ENCODE measurements around the gene NAA35.

The NAA35 gene

DNA sequence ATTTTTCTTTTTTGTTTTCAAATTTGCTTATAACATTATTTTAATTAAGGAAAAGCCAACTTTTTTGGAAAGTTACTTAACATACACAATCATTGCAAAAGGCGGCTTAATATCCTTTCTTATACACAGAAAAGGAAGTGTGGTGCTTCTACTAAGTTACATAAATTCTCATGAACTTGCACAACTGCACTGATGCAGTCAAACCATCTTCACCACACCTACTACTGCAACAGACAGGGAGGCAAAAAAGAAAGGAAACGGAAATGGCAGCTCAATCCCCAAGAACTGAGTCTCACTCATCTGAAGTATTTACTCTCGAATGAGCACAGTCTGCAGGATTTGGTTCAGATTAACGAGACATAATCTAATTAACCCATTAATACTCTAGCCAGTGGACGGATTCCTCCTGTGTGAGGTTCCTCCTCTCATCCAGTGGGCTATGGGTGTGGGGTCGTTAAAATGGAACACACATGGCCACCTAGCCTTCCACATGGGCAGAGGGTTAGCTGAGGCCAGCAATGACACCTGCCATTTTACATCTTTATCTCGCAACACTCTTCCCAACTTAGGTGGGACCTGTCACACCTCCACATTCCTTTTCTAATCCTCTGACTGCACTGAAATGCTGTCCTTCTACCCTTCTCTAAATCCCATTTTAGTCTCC, 128.4 kb downstream of the NAA35 start:
- DNase-seq: no peak
